Activated naive CD4-positive, alpha-beta T cell treated with anti-CD3 and anti-CD28 coated beads, Interleukin-2, amount 50 U/mL, for 24 hours (primary cell): Measurements from ENCODE around the gene FGF19.

ENCODE experiments used
- H3K27ac Mint-ChIP-seq: one replicate; pipeline ENCODE4 v1.8.0; 2021; ENCODE audit warnings: mild to moderate bottlenecking, mixed read lengths
- H3K27me3 Mint-ChIP-seq: one replicate; pipeline ENCODE4 v1.8.0; 2021; ENCODE audit warnings: mixed read lengths
- H3K36me3 Mint-ChIP-seq: one replicate; pipeline ENCODE4 v1.8.0; 2021; ENCODE audit warnings: mixed read lengths
- H3K4me1 Mint-ChIP-seq: one replicate; pipeline ENCODE4 v1.8.0; 2021; ENCODE audit warnings: mixed read lengths
- H3K4me3 Mint-ChIP-seq: one replicate; pipeline ENCODE4 v1.8.0; 2021; ENCODE audit warnings: mild to moderate bottlenecking, mixed read lengths
- H3K9me3 Mint-ChIP-seq: one replicate; pipeline ENCODE4 v1.8.0; 2021; ENCODE audit warnings: mixed read lengths

FGF19 gene, protein sequence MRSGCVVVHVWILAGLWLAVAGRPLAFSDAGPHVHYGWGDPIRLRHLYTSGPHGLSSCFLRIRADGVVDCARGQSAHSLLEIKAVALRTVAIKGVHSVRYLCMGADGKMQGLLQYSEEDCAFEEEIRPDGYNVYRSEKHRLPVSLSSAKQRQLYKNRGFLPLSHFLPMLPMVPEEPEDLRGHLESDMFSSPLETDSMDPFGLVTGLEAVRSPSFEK

DNA sequence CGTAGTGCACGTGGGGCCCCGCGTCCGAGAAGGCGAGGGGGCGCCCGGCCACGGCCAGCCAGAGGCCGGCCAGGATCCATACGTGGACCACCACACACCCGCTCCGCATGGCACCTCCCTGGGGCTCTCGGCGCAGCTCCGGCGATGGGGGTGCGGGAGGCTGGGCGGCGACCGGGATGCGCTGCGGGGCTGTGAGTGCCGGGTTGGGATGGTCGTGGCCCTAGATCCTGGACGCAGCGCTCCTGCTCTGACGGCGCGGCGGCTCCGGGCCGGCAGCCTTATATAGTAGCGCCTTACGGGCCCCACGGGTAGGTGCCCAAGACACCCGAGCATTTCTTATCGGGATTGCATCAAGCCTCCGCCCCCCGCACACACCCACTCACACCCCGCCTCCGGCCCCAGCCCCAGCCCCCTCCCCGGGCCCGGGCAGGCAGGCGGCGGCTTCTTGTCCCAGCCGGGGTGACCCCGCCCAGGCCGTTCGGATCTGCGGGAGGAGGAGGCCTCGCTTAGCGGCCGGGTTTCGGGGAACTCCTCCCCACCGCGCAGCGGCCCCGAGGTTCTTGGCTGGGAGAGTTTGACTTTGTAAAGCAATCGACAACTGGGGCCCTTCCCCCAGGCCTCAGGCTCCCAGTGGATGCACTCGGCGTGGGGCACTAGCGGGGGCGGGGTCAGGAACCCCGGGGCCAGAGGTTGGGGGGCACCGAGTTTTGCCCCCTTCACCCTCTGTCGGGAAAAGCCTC is at the start of gene FGF19:
Gene FGF19 (minus strand): TSS at position 255 of the 740 bp plus-strand sequence. CDS start 146 bp downstream, at position 109.
- no peaks in the 10 kb centered on the region for H3K9me3 Mint-ChIP-seq
- H3K27ac Mint-ChIP-seq = no peak within 1 kb of the TSS
- peaks cover 10% of the 10 kb centered on the region for H3K4me1 Mint-ChIP-seq
- H3K27me3 Mint-ChIP-seq = peaks cover 33% of the 10 kb centered on the region
- no peaks in the 10 kb centered on the region for H3K36me3 Mint-ChIP-seq
- peak within 1 kb of the TSS; percentile 55 for H3K4me3 Mint-ChIP-seq

DNA sequence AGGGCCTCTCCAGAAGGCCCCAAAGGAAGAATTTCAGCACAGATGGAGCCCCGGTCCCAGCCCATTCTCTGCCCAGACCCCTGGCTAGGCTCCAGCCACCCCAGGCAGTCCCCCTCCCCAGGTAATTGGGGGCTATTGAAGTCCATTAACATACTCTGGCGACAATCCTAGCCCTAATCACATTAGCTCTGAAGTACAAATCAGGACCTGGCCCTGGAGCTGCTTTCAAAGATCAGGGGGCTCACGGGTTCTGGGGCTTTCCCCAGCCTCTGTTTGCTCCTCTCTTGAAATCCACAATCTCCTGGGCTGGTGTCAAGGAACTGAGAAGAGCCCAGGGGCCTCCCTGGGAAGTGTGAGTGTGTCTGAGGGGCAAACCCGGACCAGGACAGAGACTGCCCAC is 49.1 kb upstream of the FGF19 start:
- Mint-ChIP-seq H3K9me3 (no peaks in the 10 kb centered on the region), H3K4me3 (no peak overlapping the region), H3K36me3 (peaks cover 1% of the 10 kb centered on the region), H3K27ac (no peak overlapping the region), H3K27me3 (peaks cover 7% of the 10 kb centered on the region), H3K4me1 (no peaks in the 10 kb centered on the region)

DNA sequence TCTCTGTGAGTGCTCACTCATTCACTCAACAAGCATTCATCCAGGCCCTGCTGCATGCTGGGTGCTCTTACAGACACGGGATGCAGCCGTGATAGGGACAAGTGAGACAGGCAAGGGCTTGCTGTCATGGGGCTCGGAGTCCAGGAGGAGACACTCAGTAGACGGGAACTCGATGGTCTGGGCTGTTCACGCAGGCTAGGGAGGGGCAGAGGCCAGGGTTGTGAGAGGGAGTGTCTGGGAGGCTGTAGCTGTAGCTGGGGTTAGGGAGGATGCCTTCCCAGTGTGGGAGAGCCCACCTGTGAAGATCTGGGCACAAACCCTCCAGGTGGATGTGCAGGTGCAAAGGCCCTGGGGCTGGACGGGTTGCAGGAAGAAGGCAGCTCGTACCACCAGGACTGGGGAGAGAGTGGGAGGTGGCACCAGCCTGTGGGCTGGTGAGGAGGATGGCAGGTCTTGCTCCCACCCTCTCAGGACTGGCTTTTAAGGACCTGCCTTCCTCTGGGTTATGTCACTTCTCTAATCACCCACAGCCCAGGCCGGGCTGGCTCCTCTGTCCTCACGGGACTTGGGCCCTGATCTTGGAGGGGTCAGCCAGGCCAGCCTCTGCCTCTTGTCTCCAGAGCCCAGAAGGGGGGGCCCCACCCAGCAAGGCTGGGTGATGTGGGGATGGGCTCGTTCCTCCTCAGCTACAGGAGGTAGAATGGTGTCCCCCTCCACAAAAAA is 47.2 kb upstream of the FGF19 start:
- no peaks in the 10 kb centered on the region for H3K36me3 Mint-ChIP-seq
- H3K4me3 Mint-ChIP-seq = no peak overlapping the region
- H3K27ac Mint-ChIP-seq = peak overlapping the region; percentile 35

GRCh38 chr11:69750108-69750850 is 46.5 kb upstream of the FGF19 start:
- no peaks in the 10 kb centered on the region for H3K4me1 Mint-ChIP-seq
- H3K4me3 Mint-ChIP-seq = no peak overlapping the region
- no peak overlapping the region for H3K27ac Mint-ChIP-seq
- no peaks in the 10 kb centered on the region for H3K9me3 Mint-ChIP-seq
- peaks cover 8% of the 10 kb centered on the region for H3K27me3 Mint-ChIP-seq
- no peaks in the 10 kb centered on the region for H3K36me3 Mint-ChIP-seq

More for the DNA sequence above, 47.2 kb upstream of the FGF19 start:
- Mint-ChIP-seq H3K9me3 (no peaks in the 10 kb centered on the region), H3K4me1 (no peaks in the 10 kb centered on the region), H3K27me3 (peaks cover 5% of the 10 kb centered on the region)

GRCh38 chr11:69748637-69749036 is 44.8 kb upstream of the FGF19 start:
- H3K4me3 Mint-ChIP-seq = no peak overlapping the region
- H3K27me3 Mint-ChIP-seq = peaks cover 8% of the 10 kb centered on the region
- H3K4me1 Mint-ChIP-seq = no peaks in the 10 kb centered on the region
- no peaks in the 10 kb centered on the region for H3K9me3 Mint-ChIP-seq
- H3K27ac Mint-ChIP-seq = no peak overlapping the region
- no peaks in the 10 kb centered on the region for H3K36me3 Mint-ChIP-seq

DNA sequence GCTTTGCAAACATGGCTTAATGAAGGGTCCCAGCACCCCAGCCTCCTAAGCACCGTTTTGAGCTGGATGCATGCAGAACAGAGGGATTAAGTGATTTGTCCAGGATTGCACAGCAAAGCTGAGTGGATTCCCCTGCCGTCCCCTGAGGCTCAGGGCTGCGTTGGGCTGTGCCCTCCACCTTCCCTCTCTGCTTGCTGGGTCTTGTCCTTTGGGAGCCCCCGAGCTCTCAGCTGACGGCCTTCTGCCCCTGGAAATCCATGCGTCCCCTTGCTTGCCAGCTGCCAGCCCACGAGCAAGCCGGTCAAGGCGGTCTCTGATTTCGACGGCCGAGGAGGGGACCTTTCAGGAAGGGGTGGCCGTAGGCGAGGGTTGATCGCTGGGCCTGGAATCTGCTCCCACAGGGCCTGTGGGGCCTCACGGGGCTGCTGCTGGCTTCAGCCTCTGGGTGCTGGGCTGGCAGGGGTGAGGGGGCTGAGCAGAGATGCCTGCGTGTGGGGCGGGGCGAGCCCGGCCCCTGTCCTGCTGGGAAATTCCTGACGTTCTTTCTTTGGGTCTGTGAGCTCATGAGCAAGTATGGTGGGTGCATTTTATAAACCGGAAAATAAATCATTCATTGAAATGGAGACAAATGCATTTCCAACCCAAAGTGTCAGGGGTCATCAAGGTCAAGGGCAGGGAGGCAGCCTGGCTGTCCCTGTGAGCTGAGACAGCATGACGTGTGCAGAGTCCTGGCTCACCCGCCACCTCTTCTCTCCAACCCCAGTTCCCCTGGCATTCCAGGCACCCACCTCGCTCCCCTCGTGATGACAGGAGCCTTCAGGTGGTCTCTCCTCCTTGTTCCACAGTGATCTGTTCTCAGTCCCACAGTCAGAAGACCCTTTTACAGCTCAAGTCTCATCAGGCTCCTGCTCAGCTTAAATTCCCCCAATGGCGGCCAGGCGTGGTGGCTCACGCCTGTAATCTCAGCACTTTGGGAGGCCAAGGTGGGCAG is 43.2 kb upstream of the FGF19 start:
- peaks cover 8% of the 10 kb centered on the region for H3K27me3 Mint-ChIP-seq
- no peaks in the 10 kb centered on the region for H3K4me1 Mint-ChIP-seq
- no peak overlapping the region for H3K27ac Mint-ChIP-seq
- no peak overlapping the region for H3K4me3 Mint-ChIP-seq
- no peaks in the 10 kb centered on the region for H3K36me3 Mint-ChIP-seq
- no peaks in the 10 kb centered on the region for H3K9me3 Mint-ChIP-seq

DNA sequence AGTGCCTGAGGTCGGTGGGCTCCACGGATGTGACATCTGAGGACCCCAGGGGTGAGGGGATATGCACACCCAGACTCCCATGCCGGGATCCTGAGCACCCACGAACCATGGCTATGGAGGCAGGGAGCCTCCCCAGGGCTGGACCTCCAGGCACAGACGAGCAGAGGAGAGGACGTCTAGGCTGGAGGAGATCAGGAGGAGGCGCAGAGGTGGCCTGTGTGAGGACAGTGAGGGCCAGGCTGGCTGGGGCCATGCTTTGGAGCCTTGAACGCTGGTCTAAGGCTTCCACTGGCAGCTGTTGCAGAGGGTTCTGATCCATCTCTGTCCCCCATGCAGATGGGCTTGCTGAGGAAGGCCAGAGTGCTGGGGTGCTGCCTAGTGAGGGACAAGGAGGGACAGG is 42.3 kb upstream of the FGF19 start:
- H3K27me3 Mint-ChIP-seq = peaks cover 8% of the 10 kb centered on the region
- no peaks in the 10 kb centered on the region for H3K4me1 Mint-ChIP-seq
- no peaks in the 10 kb centered on the region for H3K36me3 Mint-ChIP-seq
- H3K9me3 Mint-ChIP-seq = no peaks in the 10 kb centered on the region
- H3K27ac Mint-ChIP-seq = no peak overlapping the region
- no peak overlapping the region for H3K4me3 Mint-ChIP-seq

- Mint-ChIP-seq H3K27ac (no peak overlapping the region), H3K36me3 (no peaks in the 10 kb centered on the region), H3K4me3 (no peak overlapping the region), H3K27me3 (peaks cover 6% of the 10 kb centered on the region), H3K4me1 (no peaks in the 10 kb centered on the region), H3K9me3 (no peaks in the 10 kb centered on the region)
Observed at GRCh38 chr11:69745201-69745600, 41.4 kb upstream of the FGF19 start.

DNA sequence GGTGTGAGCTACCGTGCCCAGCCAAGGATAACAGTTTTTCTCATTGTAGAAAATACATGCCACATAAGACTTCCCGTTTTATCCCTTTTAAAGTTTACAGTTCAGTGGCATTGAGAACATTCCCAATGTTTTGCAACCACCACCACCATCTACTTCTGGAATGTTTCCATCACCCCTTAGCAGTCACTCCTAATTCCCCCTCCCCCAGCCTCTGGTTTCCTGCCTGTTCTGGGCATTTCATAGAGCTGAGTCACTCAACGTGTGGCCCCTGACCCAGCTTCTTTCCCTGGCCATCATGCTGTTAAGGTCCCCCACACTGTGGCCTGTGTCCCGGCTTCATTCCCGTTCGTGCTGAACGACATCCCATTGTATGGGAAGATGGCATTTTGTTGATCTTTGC is 40.6 kb upstream of the FGF19 start:
- no peaks in the 10 kb centered on the region for H3K36me3 Mint-ChIP-seq
- no peak overlapping the region for H3K27ac Mint-ChIP-seq
- no peak overlapping the region for H3K4me3 Mint-ChIP-seq

DNA sequence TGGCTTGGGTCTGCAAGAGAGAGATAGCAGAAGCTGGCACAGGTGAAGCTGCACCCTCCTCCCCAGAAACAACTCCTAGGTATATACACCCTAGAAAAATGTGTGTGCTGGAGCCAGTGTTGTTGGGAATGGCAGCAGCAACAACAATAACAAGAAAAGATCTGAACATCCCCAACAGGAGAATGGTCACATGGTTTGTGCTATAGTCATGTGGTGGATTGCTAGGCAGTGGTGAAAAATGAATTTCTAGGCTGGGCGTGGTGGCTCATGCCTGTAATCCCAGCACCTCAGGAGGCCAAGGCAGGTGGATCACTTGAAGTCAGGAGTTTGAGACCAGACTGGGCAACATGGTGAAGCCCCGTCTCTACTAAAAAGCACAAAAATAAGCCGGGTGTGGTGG is 31.0 kb upstream of the FGF19 start:
- peaks cover 13% of the 10 kb centered on the region for H3K27me3 Mint-ChIP-seq
- peaks cover 5% of the 10 kb centered on the region for H3K36me3 Mint-ChIP-seq
- H3K4me3 Mint-ChIP-seq = no peak overlapping the region
- H3K9me3 Mint-ChIP-seq = no peaks in the 10 kb centered on the region
- H3K27ac Mint-ChIP-seq = peak overlapping the region; percentile 47
- H3K4me1 Mint-ChIP-seq = no peaks in the 10 kb centered on the region

More for the DNA sequence above, 40.6 kb upstream of the FGF19 start:
- Mint-ChIP-seq H3K4me1 (no peaks in the 10 kb centered on the region), H3K9me3 (no peaks in the 10 kb centered on the region), H3K27me3 (peaks cover 6% of the 10 kb centered on the region)

DNA sequence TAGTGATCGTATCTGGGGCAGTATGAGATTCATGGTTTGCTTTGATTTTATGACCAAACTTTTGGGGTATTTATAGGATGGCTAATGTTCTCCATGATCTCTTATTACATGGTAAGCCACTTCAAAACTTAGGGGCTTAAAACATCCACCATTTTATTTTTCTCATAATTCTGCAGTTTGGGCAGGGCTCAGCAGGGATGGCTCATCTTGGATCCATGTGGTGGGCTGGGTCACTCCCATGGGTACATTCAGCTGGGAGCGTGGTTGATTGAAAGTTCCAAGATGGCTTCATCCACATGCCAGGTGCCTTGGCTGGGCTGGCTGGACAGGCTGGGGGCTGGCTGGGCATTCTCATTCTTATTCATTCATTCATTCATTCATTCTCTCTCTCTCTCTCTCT is 30.5 kb upstream of the FGF19 start:
- peaks cover 15% of the 10 kb centered on the region for H3K27me3 Mint-ChIP-seq
- peak overlapping the region; percentile 47 for H3K27ac Mint-ChIP-seq
- H3K36me3 Mint-ChIP-seq = peaks cover 5% of the 10 kb centered on the region
- no peaks in the 10 kb centered on the region for H3K4me1 Mint-ChIP-seq
- no peaks in the 10 kb centered on the region for H3K9me3 Mint-ChIP-seq
- H3K4me3 Mint-ChIP-seq = no peak overlapping the region

- Mint-ChIP-seq H3K27ac (no peak overlapping the region), H3K9me3 (no peaks in the 10 kb centered on the region), H3K36me3 (peaks cover 5% of the 10 kb centered on the region), H3K27me3 (peaks cover 19% of the 10 kb centered on the region), H3K4me3 (no peak overlapping the region), H3K4me1 (no peaks in the 10 kb centered on the region)
Observed at GRCh38 chr11:69732910-69733309, 29.1 kb upstream of the FGF19 start.

GRCh38 chr11:69731110-69731509 is 27.3 kb upstream of the FGF19 start:
- H3K4me1 Mint-ChIP-seq = no peaks in the 10 kb centered on the region
- H3K4me3 Mint-ChIP-seq = no peak overlapping the region
- H3K36me3 Mint-ChIP-seq = peaks cover 5% of the 10 kb centered on the region

GRCh38 chr11:69730500-69730899 is 26.7 kb upstream of the FGF19 start:
- Mint-ChIP-seq H3K27ac (no peak overlapping the region), H3K4me3 (no peak overlapping the region), H3K36me3 (peaks cover 5% of the 10 kb centered on the region), H3K9me3 (no peaks in the 10 kb centered on the region), H3K27me3 (peaks cover 24% of the 10 kb centered on the region), H3K4me1 (no peaks in the 10 kb centered on the region)

More at GRCh38 chr11:69731110-69731509, 27.3 kb upstream of the FGF19 start:
- Mint-ChIP-seq H3K27me3 (peaks cover 23% of the 10 kb centered on the region), H3K9me3 (no peaks in the 10 kb centered on the region), H3K27ac (no peak overlapping the region)
